Erythroblast (primary cell): ENCODE data around the gene MYH16.
"Not testable (repeated sequence)": the region's sequence is repeated elsewhere in the genome, so short reads cannot be mapped to it uniquely, and the experiment has no call there.

Source experiments
- DNase-seq, 2 experiments: peaks; one replicate each; lab custom pipeline; 2025; lab: John Stamatoyannopoulos, UW
- GATA1 ChIP-seq: IDR thresholded peaks from 2 replicates; pipeline ENCODE4 v1.6.1; 2011; ENCODE audit warnings: low read depth, mild to moderate bottlenecking, control low read depth, low read length, moderate library complexity
- POLR2A ChIP-seq: IDR thresholded peaks from 2 replicates; pipeline ENCODE4 v1.6.1; 2011; ENCODE audit warnings: mild to moderate bottlenecking, low read length

Gene MYH16

DNA sequence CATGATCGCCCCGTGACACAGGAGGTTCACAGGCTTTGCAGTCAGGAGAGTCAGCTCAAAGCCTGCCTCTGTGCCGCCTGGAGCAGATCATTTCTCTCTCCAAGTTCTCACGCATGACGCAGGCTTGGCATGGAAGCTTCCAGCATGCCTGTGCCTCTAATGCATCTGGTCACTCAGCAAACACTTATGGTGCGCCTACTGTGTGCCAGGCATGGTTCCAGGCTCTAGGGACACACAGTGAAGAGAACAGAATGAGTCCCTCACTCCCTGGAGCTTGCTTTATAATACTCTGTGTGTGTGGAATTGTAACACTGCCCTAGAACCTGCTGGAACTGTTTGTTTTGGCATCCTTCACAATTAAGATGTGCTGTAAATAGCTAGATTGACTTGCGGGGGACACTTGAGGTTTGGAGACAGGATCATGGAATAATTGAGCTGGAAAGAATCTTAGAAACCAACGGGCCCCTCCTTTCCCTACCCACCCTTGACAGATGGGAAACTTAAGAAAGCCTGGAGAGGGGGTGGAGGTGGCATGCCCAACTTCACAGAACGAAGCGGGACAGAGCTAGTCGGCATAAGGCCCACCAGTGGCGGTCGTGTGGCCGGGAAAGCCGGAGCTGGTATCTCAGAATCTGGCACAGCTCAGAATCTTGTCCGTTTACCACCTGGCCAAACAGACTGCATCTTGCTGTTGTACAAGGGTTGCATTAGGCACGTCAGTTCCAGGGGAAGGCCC is 4.6 kb upstream of the MYH16 start:
- no peak for DNase-seq
- TF ChIP-seq GATA1 (no peak), POLR2A (no peak)

DNA sequence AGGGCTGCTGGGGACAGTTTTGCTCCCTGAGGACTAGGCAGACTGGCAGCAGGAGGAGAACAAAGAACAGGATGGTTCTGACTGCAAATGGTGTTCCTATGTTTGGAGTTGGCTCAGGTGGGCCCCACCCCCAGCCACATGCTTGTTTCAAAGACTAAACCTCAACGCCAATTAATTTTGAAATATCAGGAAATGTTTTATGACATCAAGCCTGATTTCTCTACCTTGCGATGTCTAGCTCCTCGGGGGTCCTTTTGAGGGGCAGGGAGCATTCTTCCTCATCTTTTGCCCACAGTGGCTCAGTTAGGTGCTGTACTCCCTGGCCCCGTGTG is 4.1 kb upstream of the MYH16 start:
- DNase-seq = no peak
- TF ChIP-seq POLR2A (no peak), GATA1 (no peak)

DNA sequence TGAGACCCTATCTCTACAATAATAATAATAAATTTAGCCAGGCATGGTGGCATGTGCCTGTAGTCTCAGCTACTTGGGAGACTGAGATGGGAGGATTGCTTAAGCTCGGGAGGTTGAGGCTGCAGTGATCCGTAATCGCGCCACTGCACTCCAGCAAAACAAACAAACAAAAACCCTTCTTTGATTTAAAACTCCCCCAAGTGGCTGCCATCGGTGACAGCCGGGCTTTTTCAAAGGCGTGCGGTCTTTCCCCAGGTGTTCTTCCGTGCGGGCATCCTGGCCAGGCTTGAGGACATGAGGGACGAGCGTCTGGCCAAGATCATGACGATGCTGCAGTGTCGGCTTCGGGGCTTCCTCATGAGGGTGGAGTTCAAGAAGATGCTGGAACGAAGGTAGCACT is 1.9 kb upstream of the MYH16 start:
- no peak for DNase-seq

DNA sequence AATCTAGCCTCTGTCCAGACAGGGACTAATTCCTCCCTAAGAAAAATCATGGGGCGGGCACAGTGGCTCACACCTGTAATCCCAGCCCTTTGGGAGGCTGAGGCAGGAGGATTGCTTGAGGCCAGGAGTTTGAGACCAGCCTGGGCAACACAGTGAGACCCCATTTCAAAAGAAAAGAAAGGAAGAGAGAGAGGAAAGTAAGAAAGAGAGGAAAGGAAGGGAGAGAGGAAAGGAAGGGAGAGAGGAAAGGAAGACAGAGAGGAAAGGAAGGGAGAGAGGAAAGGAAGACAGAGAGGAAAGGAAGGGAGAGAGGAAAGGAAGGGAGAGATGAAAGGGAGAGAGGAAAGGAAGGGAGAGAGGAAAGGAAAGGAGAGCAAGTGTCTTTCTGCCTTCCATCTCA is 922 bp downstream of the MYH16 start:
- DNase-seq = not testable (repeated sequence)

More for the DNA sequence above, 1.9 kb upstream of the MYH16 start:
- TF ChIP-seq POLR2A (no peak), GATA1 (no peak)

DNA sequence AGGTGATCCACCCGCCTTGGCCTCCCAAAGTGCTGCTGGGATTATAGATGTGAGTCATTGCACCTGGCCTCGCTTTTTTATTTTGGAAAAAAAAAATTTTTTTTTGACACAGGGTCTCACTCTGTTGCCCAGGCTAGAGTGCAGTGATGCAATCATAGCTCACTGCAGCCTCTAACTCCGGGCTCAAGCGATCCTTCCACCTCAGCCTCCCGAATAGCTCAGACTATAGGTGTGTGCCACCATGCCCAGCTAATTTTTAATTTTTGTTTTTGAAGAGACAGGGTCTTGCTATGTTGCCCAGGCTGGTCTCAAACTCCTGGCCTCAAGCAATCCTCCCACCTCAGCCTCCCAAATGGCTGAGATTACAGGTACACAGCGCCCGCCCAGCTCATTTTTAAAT is 2.3 kb downstream of the MYH16 start:
- not testable (repeated sequence) for DNase-seq

DNA sequence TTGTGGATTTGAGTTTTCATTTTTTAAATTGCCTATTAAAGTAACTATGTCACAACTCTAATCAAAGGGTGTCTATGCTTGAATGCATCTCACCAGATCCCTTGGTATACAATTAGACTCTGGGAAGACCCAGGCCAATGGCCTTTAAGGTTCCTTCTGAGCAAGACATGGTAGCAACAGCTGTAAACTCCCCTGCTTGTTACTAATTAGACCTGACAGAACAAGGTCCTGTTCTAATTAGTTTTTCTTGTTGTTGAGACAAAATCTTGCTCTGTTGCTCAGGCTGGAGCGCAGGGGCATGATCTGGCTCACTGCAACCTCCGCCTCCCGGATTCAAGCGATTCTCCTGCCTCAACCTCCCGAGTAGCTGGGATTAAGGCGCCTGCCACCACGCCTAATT is 2.9 kb downstream of the MYH16 start:
- TF ChIP-seq GATA1 (no peak), POLR2A (no peak)
- no peak for DNase-seq

DNA sequence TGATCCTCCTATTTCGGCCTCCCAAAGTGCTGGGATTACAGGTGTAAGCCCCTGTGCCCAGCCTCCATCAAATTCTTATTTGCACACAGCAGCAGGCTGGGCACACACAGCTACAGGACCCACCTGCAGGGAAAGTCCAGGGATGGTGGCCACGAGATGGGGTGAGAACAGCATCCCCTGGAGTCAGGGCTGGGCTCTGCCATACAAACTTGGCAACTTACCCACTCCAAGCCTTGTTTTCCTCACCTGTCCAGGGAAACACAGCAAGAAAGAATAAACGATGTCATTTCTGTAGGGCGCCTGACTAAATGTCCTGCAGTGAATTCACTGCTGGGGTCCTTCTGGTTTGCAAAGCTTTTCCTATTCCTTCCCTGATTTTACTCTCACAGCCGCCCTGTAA is 5.5 kb downstream of the MYH16 start:
- TF ChIP-seq POLR2A = no peak
- TF ChIP-seq GATA1 = no peak
- no peak for DNase-seq

DNA sequence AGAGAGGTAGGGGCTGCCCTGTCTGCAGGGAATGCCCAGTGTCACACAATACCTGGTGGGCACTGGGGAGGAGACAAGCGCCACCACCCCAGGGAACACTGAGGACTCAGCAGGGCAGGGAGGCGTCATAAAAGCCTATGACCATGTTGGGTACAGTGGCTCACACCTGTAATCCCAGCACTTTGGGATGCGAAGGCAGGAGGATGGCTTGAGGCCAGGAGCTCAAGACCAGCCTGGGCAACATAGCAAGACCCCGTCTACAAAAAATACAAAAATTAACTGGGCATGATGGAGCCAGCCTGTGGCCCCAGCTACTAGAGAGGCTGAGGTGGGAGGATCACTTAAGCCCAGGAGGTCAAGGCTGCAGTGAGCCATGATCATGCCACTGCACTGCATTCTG is 11.5 kb downstream of the MYH16 start:
- DNase-seq = not testable (repeated sequence)

DNA sequence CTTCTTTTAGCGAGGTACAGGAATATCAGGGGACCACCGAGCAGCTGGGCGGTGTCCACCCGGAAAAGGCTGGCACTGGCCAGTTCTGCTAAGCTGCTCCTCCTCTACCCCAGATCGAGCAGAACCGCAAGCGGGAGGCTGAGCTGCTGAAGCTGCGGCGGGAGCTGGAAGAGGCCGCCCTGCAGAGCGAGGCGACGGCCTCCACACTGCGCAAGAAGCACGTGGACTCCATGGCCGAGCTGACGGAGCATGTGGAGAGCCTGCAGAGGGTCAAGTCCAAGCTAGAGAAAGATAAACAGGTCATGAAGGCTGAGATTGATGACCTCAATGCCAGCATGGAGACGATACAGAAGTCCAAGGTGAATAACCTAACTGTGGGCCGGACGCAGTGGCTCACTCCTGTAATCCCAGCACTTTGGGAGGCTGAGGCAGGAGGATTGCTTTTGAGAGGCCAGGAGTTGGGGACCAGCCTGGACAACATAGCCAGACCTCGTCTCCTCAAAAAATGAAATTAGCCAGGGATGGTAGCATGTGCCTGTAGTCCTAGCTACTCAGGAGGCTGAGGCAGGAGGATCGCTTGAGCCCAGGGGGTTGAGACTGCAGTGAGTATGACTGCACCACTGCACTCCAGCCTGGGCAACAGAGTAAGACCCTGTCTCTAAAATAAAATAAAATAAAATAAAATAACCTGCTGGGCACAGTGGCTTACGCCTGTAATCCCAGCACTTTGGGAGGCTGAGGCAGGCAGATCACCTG is 15.3 kb downstream of the MYH16 start:
- no peak for DNase-seq
- no peak for TF ChIP-seq GATA1
- TF ChIP-seq POLR2A = no peak

DNA sequence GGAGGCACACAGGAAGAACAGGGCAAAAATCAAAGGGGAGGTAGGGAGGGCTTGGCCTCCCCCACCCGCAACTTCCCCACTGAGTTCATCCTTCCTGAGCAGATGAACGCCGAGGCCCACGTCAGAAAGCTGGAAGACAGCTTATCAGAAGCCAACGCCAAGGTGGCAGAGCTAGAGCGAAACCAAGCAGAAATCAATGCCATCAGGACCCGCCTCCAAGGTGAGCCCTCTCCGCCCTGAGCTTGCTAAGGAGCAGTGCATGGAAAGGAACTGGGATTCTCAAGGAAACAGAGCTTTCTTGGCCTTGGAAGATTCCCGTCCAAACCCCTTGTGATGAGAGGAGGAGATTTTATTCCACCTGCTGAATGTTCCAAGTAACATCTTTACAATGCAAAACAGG is 16.5 kb downstream of the MYH16 start:
- no peak for DNase-seq
- TF ChIP-seq POLR2A (no peak), GATA1 (no peak)

DNA sequence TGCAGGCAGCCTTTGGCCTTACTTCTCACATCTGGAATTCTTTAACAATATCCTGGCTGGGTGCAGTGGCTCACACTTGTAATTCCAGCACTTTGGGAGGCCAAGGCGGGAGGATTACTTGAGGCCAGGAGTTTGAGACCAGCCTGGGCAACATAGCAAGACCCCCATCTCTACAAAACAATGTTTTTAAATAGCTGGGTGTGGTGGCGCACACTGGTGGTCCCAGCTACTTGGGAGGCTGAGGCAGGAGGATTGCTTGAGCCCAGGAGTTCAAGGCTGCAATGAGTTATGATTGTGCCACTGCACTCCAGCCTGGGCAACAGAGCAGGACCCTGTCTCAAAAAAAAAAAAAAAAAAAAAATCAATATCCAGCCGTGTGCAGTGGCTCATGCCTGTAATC is 17.5 kb downstream of the MYH16 start:
- not testable (repeated sequence) for DNase-seq

DNA sequence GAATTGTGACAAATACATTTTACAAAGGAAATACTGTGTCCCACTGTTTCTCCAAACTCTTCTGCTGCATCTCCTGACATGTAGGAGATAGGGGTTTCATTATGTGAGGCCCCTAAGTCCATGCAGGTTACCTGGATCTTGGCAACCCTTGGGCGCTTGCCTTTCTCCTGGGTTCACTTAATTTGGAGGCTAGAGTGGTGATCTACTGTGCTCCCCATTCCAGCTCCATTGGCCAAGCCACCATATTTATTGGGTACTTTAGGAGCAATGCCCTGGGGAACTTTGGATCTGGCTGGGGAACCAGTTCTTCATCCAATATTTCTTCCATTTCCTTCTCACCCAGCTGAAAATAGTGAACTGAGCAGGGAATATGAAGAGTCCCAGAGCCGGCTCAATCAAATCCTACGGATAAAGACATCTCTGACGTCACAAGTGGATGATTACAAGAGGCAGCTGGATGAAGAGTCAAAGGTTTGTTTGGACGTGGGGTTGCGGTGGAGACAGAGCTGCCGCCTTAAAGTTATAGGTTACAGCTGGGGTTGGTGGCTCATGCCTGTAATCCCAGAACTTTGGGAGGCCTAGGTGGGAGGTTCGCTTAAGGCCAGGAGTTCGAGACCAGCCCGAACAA is 18.5 kb downstream of the MYH16 start:
- DNase-seq = no peak
- TF ChIP-seq POLR2A (no peak), GATA1 (no peak)

DNA sequence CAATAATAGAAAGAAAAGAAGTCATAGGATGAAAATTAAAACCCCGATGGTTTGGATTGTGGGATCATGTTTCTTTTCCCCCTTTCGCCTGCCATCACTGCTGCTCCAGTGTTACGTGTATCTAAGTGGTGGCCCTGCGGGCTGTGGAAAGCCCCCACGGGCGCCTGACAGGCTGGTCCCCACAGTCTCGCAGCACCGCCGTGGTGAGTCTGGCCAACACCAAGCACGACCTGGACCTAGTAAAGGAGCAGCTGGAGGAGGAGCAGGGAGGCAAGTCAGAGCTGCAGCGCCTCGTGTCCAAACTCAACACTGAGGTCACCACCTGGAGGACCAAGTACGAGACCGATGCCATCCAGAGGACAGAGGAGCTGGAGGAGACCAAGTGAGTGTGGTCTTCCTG is 19.5 kb downstream of the MYH16 start:
- TF ChIP-seq GATA1 (no peak), POLR2A (no peak)
- no peak for DNase-seq

DNA sequence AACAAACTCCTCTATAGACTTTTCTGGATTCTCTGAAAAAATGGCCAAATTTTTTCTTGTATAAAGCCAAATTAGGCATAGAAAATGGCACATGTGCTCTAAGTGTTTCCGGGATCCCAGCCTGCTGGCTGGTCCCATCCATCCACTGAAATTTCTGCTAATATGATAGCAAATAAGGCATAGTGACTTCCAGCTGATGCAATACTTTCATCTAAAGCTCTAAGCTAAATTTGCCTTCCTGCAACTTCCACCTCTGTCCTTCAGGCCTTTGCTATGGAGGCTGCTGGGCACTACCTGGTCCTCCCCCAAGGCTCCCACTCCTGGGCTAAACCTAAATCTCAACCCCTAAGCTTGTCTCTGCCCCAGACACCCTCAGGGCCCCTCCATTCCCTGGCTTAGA is 20.5 kb downstream of the MYH16 start:
- no peak for DNase-seq
- no peak for TF ChIP-seq POLR2A
- no peak for TF ChIP-seq GATA1

DNA sequence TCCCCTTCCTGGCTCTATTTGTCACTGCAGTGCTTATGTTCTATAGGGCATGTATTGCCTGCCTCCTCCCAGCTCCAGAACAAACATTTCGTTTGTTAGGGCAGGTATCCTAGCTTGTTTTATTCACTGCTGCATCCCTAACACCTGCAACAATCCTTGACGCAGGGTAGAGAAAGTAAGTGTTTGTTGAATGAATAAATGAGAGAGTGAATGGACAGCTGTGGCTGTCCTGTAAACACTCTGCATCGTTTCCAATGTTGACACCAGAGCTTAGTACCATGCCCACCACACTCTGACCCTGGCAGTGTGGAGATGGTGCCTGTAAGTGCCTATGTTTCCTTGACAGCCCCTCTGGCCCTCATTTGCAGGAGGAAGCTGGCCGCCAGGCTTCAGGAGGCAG is 21.0 kb downstream of the MYH16 start:
- TF ChIP-seq POLR2A (no peak), GATA1 (no peak)
- no peak for DNase-seq

DNA sequence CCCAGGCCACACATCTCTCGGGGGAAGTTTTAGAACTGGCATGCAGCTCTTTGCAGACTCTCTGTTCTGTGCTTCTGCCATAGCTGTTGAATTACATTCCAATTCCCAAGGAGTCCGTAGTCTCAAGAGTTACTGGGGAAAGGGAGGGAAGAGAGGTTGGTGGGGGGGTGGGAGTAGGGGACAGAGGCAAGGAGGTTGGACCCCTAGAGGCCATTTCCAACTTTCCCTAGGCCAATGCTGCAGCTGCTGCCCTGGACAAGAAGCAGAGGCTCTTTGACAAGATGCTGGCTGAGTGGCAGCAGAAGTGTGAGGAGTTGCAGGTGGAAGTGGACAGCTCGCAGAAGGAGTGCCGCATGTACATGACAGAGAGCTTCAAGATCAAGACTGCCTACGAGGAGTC is 23.8 kb downstream of the MYH16 start:
- TF ChIP-seq GATA1 (no peak), POLR2A (no peak)
- no peak for DNase-seq
